ENCODE measurements around the gene PROM1.

DNA sequence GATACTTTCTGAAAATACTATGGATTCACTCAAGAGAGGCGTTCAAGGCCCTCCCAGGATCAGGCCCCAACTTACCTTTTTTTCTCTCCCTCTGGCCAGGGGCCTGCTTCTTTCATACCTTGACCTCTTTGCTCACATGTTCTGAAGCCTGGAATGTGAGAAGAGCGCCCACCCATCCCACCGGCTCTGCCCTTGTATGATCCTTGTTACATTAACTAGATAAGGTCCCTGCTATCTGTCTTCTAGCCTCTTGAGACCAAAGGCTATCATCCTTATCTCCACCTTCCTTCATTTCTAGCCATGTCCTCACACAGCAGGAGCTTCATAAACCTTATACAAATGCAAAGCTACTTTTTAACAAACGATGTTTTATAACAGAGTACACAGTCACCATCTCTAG is 45.9 kb downstream of the PROM1 start:
- TF ChIP-seq EZH2 (IDR thresholded peaks at IDR 0.05; ENCODE audit: low read depth, low read length, severe bottlenecking) (no peak), RFX5 (IDR thresholded peaks at IDR 0.05; ENCODE audit: borderline replicate concordance, low read depth, low read length) (no peak), JUN (IDR thresholded peaks at IDR 0.05; ENCODE audit: low read depth, low read length) (no peak)

All from H1 (cell line).